Motor neuron (in vitro differentiated cells): ENCODE measurements around the gene IGFBPL1. TPM values are rescaled to one million over a fixed set of nuclear protein-coding genes. Genes with fewer than 3 reads are reported as not detected.

ENCODE experiments used
- ATAC-seq, 8 experiments: fragments of 200-7000 bp; cut with Tn5 transposase; replicated peaks in 6 of 8; 2 replicates each; pipeline ENCODE4 v1.8.0; 2021; ENCODE audit warnings: mild to moderate bottlenecking in 8 of 8, moderate library complexity in 8 of 8
- H3K27ac ChIP-seq, 2 donors: fragments of 250-450 bp; sonication (Bioruptor Pico); 2 replicates each; pipeline ENCODE4 v1.9.0; 2021; ENCODE audit warnings: antibody characterized with exemption in 2 of 2, mild to moderate bottlenecking in 2 of 2, moderate library complexity in 1 of 2
- H3K4me1 ChIP-seq, 2 donors: fragments of 250-450 bp; sonication (Bioruptor Pico); replicated peaks in 1 of 2; 2 replicates each; pipeline ENCODE4 v1.6.1; 2021; ENCODE audit warnings: antibody characterized with exemption in 2 of 2, mild to moderate bottlenecking in 2 of 2, moderate library complexity in 1 of 2
- H3K4me3 ChIP-seq, 5 donors: fragments of 250-450 bp; sonication (Bioruptor Pico); 2 replicates each; pipeline ENCODE4 v1.9.0; 2021; ENCODE audit warnings: antibody characterized with exemption in 5 of 5, mild to moderate bottlenecking in 5 of 5, moderate library complexity in 4 of 5
- WGBS, 10 experiments: fragments of 450-650 bp; shearing (Covaris generic); methylation state at CpG; one replicate each; pipeline ENCODE4 v1.0.0; 2022; 5-methylcytosine and 5-hydroxymethylcytosine counted together
- in situ Hi-C, 9 experiments: fragments of 400-800 bp; cut with MboI; loops; one replicate each; pipeline ENCODE4 v1.15.0; 2021; ENCODE audit warnings: low sequenced_read_pairs in 9 of 9, low pct_unique_long_range_greater_than_20kb in 2 of 9; ENCODE audit not compliant: unreplicated experiment in 9 of 9
- total RNA-seq, 8 experiments: library from RNA; unstranded; fragments of 300-600 nt; gene quantifications; 2 replicates each; pipeline versions ENCODE4 v1.2.3 to v1.2.4, GENCODE V29; 2022

IGFBPL1 gene
- total RNA-seq, 8 experiments from 2014 or later: 0.36 to 236 (median 51.9) TPM; not detected in 1

DNA sequence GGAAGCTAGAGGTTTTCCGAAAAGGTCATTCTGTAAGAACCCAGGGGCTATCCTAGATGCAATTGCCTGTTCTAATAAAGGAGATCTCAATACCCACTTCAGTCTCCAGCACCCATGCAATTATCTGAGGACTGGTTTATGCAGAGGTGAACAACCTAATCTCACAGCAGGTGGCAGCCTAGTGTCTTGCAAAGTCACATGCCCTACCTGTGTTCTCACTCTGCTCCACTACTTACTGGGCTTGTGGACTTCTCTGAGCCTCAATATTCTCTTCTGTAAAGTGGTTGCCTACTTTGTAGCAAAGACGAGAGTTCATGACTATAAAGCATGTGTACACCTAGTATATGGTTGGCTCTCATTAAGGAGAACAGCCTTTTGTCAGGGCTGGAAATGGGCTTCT lies 52.8 kb downstream of the IGFBPL1 start:
- ATAC-seq: peak in 7 of 8 experiments; percentile 24 to 80 (median 42)
- 45 to 90% (median 80%) methylated on average over 1 to 2 of the region's 2 CpGs; no CpG with 5 or more reads in 3 of the 10 experiments for WGBS, 10 experiments
- H3K4me1 ChIP-seq: peaks cover 25 to 28% of the 10 kb centered on the region in 2 donors
- H3K27ac ChIP-seq: no peak overlapping the region
- no peak overlapping the region for H3K4me3 ChIP-seq
- in situ Hi-C loops: loop anchor here in 5 of 9 experiments (25.0 kb wide), 4 partner anchors 284 to 459 kb away; partner anchors contain the start of genes SLC25A51 (in 3 of the 5) and SHB (in 1 of the 5)

GRCh38 chr9:38370176-38370575 lies 54.1 kb downstream of the IGFBPL1 start:
- no peak for ATAC-seq
- 83% methylated on average over 1 of the region's 4 CpGs; no CpG with 5 or more reads in 9 of the 10 experiments for WGBS, 10 experiments
- Histone ChIP-seq H3K4me3 (no peak overlapping the region), H3K4me1 (peaks cover 15 to 17% of the 10 kb centered on the region in 2 donors), H3K27ac (no peak overlapping the region)
- in situ Hi-C loops: loop anchor here in 5 of 9 experiments (25.0 kb wide), 4 partner anchors 283 to 458 kb away; partner anchors contain the start of genes SLC25A51 (in 3 of the 5) and SHB (in 1 of the 5)

- no peak overlapping the region for H3K4me3 ChIP-seq
- WGBS, 10 experiments: 41 to 100% (median 70%) methylated on average over 1 to 2 of the region's 2 CpGs
- ATAC-seq: no peak
- H3K4me1 ChIP-seq: peaks cover 11 to 14% of the 10 kb centered on the region in 2 donors
- in situ Hi-C loops: loop anchor here in 7 of 9 experiments (10.0 to 25.0 kb wide), 7 partner anchors 281 to 464 kb away; partner anchors contain the start of genes SLC25A51 (in 4 of the 7) and SHB (in 1 of the 7)
- no peak overlapping the region for H3K27ac ChIP-seq
These were observed 55.5 kb downstream of the IGFBPL1 start for GRCh38 chr9:38368731-38369130.

GRCh38 chr9:38367898-38368297 lies 56.4 kb downstream of the IGFBPL1 start:
- H3K27ac ChIP-seq: no peak overlapping the region
- peaks cover 7 to 11% of the 10 kb centered on the region in 2 donors for H3K4me1 ChIP-seq
- H3K4me3 ChIP-seq: no peak overlapping the region
- in situ Hi-C loops: loop anchor here in 7 of 9 experiments (10.0 to 25.0 kb wide), 7 partner anchors 281 to 463 kb away; partner anchors contain the start of genes SLC25A51 (in 4 of the 7) and SHB (in 1 of the 7)
- no peak for ATAC-seq

DNA sequence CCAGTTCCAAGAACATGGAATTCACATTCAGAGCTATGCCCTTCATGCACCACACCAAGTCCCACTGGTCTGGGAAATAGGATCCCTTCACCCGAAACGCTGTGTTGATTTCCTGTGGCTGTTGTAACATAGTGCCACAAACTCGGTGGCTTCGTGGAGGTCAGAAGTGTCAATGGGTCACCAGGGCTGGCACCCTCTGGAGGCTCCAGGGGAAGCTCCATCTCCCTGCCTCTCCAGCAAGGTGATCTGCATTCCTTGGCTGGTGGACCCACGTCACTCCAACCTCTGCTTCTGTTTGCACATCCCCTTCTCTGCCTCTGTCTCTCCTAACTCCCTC lies 60.7 kb downstream of the IGFBPL1 start:
- H3K27ac ChIP-seq: no peak overlapping the region
- WGBS, 10 experiments: 64 to 100% (median 85%) methylated on average over 1 to 5 of the region's 5 CpGs; no CpG with 5 or more reads in 2 of the 10 experiments
- in situ Hi-C loops: loop anchor here in 7 of 9 experiments (10.0 to 25.0 kb wide), 7 partner anchors 276 to 459 kb away; partner anchors contain the start of genes SLC25A51 (in 4 of the 7) and SHB (in 1 of the 7)
- no peak overlapping the region for H3K4me3 ChIP-seq
- no peak for ATAC-seq
- H3K4me1 ChIP-seq: peaks cover 26 to 28% of the 10 kb centered on the region in 2 donors

- Histone ChIP-seq H3K4me3 (no peak overlapping the region), H3K4me1 (peaks cover 26 to 28% of the 10 kb centered on the region in 2 donors), H3K27ac (no peak overlapping the region)
- WGBS, 10 experiments: 10 to 85% (median 60%) methylated on average over 1 to 15 of the region's 21 CpGs; no CpG with 5 or more reads in 1 of the 10 experiments
- in situ Hi-C loops: loop anchor here in 7 of 9 experiments (10.0 to 25.0 kb wide), 7 partner anchors 276 to 458 kb away; partner anchors contain the start of genes SLC25A51 (in 4 of the 7) and SHB (in 1 of the 7)
- ATAC-seq: peak; percentile 85 to 94 (median 90)
These were observed 61.2 kb downstream of the IGFBPL1 start for GRCh38 chr9:38362852-38363588.

- in situ Hi-C loops: loop anchor here in 7 of 9 experiments (10.0 to 25.0 kb wide), 7 partner anchors 274 to 457 kb away; partner anchors contain the start of genes SLC25A51 (in 4 of the 7) and SHB (in 1 of the 7)
- H3K4me1 ChIP-seq: peaks cover 38 to 39% of the 10 kb centered on the region in 2 donors
- no peak overlapping the region for H3K27ac ChIP-seq
- ATAC-seq: peak in 5 of 8 experiments; percentile 10 to 45 (median 37)
- H3K4me3 ChIP-seq: no peak overlapping the region
- 45 to 92% (median 64%) methylated on average over 2 to 4 of the region's 6 CpGs; no CpG with 5 or more reads in 2 of the 10 experiments for WGBS, 10 experiments
These were observed 62.8 kb downstream of the IGFBPL1 start for GRCh38 chr9:38361473-38361850.

DNA sequence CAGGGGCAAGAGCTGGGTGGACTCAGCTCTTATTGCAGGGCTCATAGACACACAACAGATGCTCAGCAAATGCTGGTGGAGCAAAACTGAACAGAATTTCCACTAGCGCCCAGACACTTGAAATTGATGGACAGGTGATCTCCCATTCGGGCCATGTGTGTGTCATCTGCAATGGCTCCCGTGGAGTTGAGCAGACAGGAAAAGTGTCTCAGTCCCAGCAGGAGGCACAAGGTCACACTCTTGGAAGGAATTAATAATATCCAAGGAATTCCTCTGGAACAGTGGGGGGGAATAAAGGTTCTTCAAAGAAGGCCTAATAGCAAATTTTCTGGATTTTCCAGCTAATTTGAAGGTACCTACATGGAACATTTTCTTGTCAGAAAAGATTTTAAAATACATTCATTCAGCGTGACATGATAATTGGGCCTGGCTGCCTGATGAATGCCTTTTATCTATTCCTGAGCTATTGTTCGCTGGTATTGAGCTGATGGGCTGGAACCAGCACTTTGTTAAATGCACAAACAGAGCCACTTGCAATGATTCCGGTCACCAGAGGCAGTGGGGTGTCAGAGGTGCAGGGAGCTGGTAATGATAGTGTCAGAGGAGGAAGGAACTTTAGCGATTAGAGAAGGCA lies 63.3 kb downstream of the IGFBPL1 start:
- Histone ChIP-seq H3K27ac (no peak overlapping the region), H3K4me3 (no peak overlapping the region), H3K4me1 (peaks cover 42 to 44% of the 10 kb centered on the region in 2 donors)
- ATAC-seq: peak in 3 of 8 experiments; percentile 5 to 15 (median 7)
- in situ Hi-C loops: loop anchor here in 7 of 9 experiments (10.0 to 25.0 kb wide), 7 partner anchors 274 to 456 kb away; partner anchors contain the start of genes SLC25A51 (in 4 of the 7) and SHB (in 1 of the 7)
- 33 to 100% (median 66%) methylated on average over 1 to 6 of the region's 7 CpGs for WGBS, 10 experiments

DNA sequence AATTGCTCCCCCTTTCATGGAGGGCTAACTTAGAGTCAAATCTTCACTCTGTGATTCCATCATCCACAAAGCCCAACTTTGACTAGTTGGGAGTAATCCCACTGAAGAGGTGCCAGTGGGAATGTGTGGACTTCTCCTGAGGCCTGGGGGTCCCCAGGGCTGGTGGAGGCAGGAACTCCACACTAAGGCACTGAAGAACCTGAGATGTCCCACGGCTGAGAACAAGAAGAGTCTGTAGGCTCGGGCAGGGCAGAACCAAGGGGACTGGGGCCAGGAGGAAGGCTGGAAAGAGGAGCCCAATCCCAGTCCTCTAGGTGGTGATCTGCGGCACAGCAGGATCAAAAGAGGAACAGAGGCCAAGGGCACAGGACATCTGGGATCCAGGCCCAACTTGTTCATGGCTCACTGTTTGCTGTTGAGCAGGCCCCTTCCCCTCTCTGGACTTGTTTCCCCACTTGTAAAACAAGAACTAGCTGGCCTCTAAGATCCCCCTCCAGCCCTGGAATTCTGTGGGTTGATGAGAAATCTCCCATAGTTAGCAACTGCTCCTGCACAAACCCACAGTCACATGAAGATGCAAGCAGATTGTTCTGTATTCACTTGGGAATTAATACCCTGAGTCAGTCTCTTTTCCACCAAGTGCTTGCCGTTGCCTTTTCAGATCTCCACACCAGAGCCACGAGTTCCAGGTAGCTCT lies 64.4 kb downstream of the IGFBPL1 start:
- in situ Hi-C loops: loop anchor here in 7 of 9 experiments (10.0 to 25.0 kb wide), 7 partner anchors 273 to 455 kb away; partner anchors contain the start of genes SLC25A51 (in 4 of the 7) and SHB (in 1 of the 7)
- peaks cover 51 to 53% of the 10 kb centered on the region in 2 donors for H3K4me1 ChIP-seq
- no peak for ATAC-seq
- WGBS, 10 experiments: 20 to 70% (median 67%) methylated on average over 1 to 4 of the region's 5 CpGs; no CpG with 5 or more reads in 5 of the 10 experiments
- H3K4me3 ChIP-seq: no peak overlapping the region
- H3K27ac ChIP-seq: no peak overlapping the region

- no peak for ATAC-seq
- H3K27ac ChIP-seq: no peak overlapping the region
- WGBS, 10 experiments: 0 to 100% (median 76%) methylated on average over 1 to 3 of the region's 6 CpGs; no CpG with 5 or more reads in 4 of the 10 experiments
- in situ Hi-C loops: loop anchor here in 5 of 9 experiments (10.0 to 25.0 kb wide), 5 partner anchors 272 to 447 kb away; partner anchors contain the start of genes SLC25A51 (in 3 of the 5) and SHB (in 1 of the 5)
- no peak overlapping the region for H3K4me3 ChIP-seq
- peaks cover 51 to 56% of the 10 kb centered on the region in 2 donors for H3K4me1 ChIP-seq
These were observed 65.0 kb downstream of the IGFBPL1 start for GRCh38 chr9:38359297-38359653.

DNA sequence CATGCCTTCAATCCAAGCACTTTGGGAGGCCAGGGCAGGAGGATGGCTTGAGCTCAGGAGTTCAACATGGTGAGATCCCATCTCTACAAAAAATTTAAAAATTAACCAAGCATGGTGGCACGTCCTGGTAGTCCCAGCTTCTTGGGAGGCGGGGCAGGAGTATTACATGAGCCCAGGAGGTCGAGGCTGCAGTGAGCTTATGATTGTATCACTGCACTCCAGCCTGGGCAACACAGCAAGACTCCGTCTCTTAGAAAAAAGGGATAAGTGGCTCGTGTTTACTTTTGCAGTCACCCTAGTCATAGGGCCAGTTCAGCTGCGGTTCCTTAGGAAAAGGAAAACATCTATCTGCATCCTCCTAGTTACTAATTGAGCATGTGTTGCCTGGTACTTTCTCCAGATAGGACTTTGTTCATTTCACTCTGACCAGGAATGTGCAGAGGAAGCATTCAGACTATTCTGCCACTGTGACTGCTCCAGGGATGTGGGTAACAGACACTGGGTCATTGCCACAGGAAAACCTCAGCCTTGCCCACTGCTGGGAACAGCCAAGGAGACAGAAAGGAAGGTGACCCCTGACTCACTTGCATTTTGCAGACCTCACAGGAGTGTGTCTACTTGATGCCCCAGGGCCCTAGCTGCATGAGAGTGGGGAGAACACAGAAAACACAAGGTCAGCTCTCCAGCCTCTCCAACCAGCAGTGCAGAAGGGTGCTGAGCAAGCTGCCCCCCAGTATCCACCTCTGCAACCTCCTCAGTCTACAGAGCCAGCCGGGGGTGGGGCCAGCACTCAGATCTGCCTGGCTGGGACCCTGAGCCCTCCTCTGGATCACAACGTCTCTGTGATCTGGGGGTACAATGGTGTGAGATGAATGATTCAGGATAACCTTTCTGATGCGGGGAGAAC lies 65.6 kb downstream of the IGFBPL1 start:
- no peak overlapping the region for H3K27ac ChIP-seq
- no peak overlapping the region for H3K4me3 ChIP-seq
- WGBS, 10 experiments: 40 to 100% (median 70%) methylated on average over 1 to 5 of the region's 9 CpGs; no CpG with 5 or more reads in 2 of the 10 experiments
- in situ Hi-C loops: loop anchor here in 5 of 9 experiments (10.0 to 25.0 kb wide), 5 partner anchors 271 to 446 kb away; partner anchors contain the start of genes SLC25A51 (in 3 of the 5) and SHB (in 1 of the 5)
- ATAC-seq: peak in 1 of 8 experiments; percentile 13
- H3K4me1 ChIP-seq: peaks cover 51 to 61% of the 10 kb centered on the region in 2 donors
